ENCODE results near the gene NELL1.

GRCh38 chr11:21346361-21346760 is 677.0 kb downstream of the NELL1 start:
- TF ChIP-seq CTCF (IDR thresholded peaks at IDR 0.05) (no peak), POLR2AphosphoS5 (IDR thresholded peaks at IDR 0.05) (no peak), POLR2A (IDR thresholded peaks at IDR 0.05) (no peak), EP300 (IDR thresholded peaks at IDR 0.05) (no peak)
